ENCODE results near the gene GADL1. TPM values are rescaled to one million over a fixed set of nuclear protein-coding genes. Genes with fewer than 3 reads are reported as not detected.

Gene GADL1
- polyA plus RNA-seq, 1 donor (not counting 4 experiments of a cell fraction or from before 2014, with no cell fraction given), result not detected

DNA sequence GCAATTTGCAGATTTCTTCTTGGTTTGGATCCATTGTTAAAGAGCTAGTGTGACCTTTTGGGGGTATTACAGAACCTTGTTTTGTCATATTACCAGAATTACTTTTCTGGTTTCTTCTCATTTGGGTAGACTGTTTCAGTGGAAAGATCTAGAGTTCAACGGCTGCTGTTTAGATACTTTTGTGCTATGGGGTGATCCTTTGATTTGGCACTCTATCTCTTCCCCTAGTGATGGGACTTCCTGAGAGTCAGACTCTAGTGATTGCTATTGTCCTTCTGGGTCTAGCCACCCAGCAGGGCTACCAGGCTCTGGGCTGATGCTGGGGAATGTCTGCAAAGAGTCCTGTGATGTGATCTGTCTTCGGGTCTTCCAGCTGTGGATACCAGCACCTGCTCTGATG lies 46.3 kb upstream of the GADL1 start:
- TF ChIP-seq CTCF (optimal IDR thresholded peaks at IDR 0.05 in 1 of 3, IDR thresholded peaks at IDR 0.05 in 1 of 3, conservative IDR thresholded peaks at IDR 0.05 in 1 of 3; ENCODE audit: extremely low read depth in 1 of 3, insufficient read depth in 2 of 3, low read length in 3 of 3) (no peak), EZH2 (IDR thresholded peaks at IDR 0.05; ENCODE audit: low read length) (no peak)
- no peaks in the 10 kb centered on the region for H3K36me3 ChIP-seq (ENCODE audit: control insufficient read depth in 2 of 2, extremely low read depth in 1 of 2, insufficient read depth in 2 of 2, low read length in 2 of 2)
- no peaks in the 10 kb centered on the region for H3K9me1 ChIP-seq (ENCODE audit: control insufficient read depth, extremely low read depth, insufficient read depth, low read length)
- H3K79me2 ChIP-seq (ENCODE audit: control insufficient read depth, insufficient read depth, low read length), result no peaks in the 10 kb centered on the region
- no peaks in the 10 kb centered on the region for H3K27me3 ChIP-seq (ENCODE audit: control insufficient read depth, extremely low read depth, insufficient read depth, low read length)
- H3K4me3 ChIP-seq (ENCODE audit: control insufficient read depth in 2 of 3, extremely low read depth in 1 of 3, insufficient read depth in 2 of 3, low read depth in 1 of 3, low read length in 3 of 3), result no peak overlapping the region
- FAIRE-seq (no peak), DNase-seq (ENCODE audit: low read depth, low spot score) (no peak)
- H3K9me3 ChIP-seq (ENCODE audit: control insufficient read depth, low read depth, low read length), result no peaks in the 10 kb centered on the region
- H3K4me1 ChIP-seq (ENCODE audit: control insufficient read depth, extremely low read depth, insufficient read depth, low read length), result no peaks in the 10 kb centered on the region
- H4K20me1 ChIP-seq (ENCODE audit: control insufficient read depth, extremely low read depth, insufficient read depth, low read length), result no peaks in the 10 kb centered on the region
- no peak overlapping the region for H3K27ac ChIP-seq (ENCODE audit: control insufficient read depth, insufficient read depth, low read length)
- dilution Hi-C loops (cut with MboI; ENCODE audit: extremely low pct_ligation_motif_present, low sequenced_read_pairs), result no loop called here
- no peak overlapping the region for H3K4me2 ChIP-seq (ENCODE audit: control insufficient read depth, extremely low read depth, insufficient read depth, low read depth, low read length)
- H3K9ac ChIP-seq (ENCODE audit: control insufficient read depth, extremely low read depth, insufficient read depth, low read length), result no peak overlapping the region
- H2AFZ ChIP-seq (ENCODE audit: control insufficient read depth, low read length), result no peak overlapping the region

GRCh38 chr3:30934208-30934550 lies 39.7 kb upstream of the GADL1 start:
- DNase-seq (ENCODE audit: low read depth, low spot score), result no peak
- no peaks in the 10 kb centered on the region for H3K79me2 ChIP-seq (ENCODE audit: control insufficient read depth, insufficient read depth, low read length)
- H3K27ac ChIP-seq (ENCODE audit: control insufficient read depth, insufficient read depth, low read length), result no peak overlapping the region
- peak; percentile 50 to 65 (median 57) for TF ChIP-seq CTCF (optimal IDR thresholded peaks at IDR 0.05 in 1 of 3, IDR thresholded peaks at IDR 0.05 in 1 of 3, conservative IDR thresholded peaks at IDR 0.05 in 1 of 3; ENCODE audit: extremely low read depth in 1 of 3, insufficient read depth in 2 of 3, low read length in 3 of 3)
- no peak for TF ChIP-seq EZH2 (IDR thresholded peaks at IDR 0.05; ENCODE audit: low read length)
- H3K4me1 ChIP-seq (ENCODE audit: control insufficient read depth, extremely low read depth, insufficient read depth, low read length), result no peaks in the 10 kb centered on the region
- H2AFZ ChIP-seq (ENCODE audit: control insufficient read depth, low read length), result peak overlapping the region; percentile 45
- dilution Hi-C loops (cut with MboI; ENCODE audit: extremely low pct_ligation_motif_present, low sequenced_read_pairs), result no loop called here
- no peaks in the 10 kb centered on the region for H3K9me3 ChIP-seq (ENCODE audit: control insufficient read depth, low read depth, low read length)
- no peak overlapping the region for H3K4me3 ChIP-seq (ENCODE audit: control insufficient read depth in 2 of 3, extremely low read depth in 1 of 3, insufficient read depth in 2 of 3, low read depth in 1 of 3, low read length in 3 of 3)
- H4K20me1 ChIP-seq (ENCODE audit: control insufficient read depth, extremely low read depth, insufficient read depth, low read length), result no peaks in the 10 kb centered on the region
- FAIRE-seq, result peak; percentile 76
- no peaks in the 10 kb centered on the region for H3K9me1 ChIP-seq (ENCODE audit: control insufficient read depth, extremely low read depth, insufficient read depth, low read length)
- no peaks in the 10 kb centered on the region for H3K27me3 ChIP-seq (ENCODE audit: control insufficient read depth, extremely low read depth, insufficient read depth, low read length)
- no peaks in the 10 kb centered on the region for H3K36me3 ChIP-seq (ENCODE audit: control insufficient read depth in 2 of 2, extremely low read depth in 1 of 2, insufficient read depth in 2 of 2, low read length in 2 of 2)
- no peak overlapping the region for H3K4me2 ChIP-seq (ENCODE audit: control insufficient read depth, extremely low read depth, insufficient read depth, low read depth, low read length)
- no peak overlapping the region for H3K9ac ChIP-seq (ENCODE audit: control insufficient read depth, extremely low read depth, insufficient read depth, low read length)
